ENCODE data around the gene SCN8A.
"Not testable (repeated sequence)": the region's sequence is repeated elsewhere in the genome, so short reads cannot be mapped to it uniquely, and the experiment has no call there.

SCN8A gene
- long read RNA-seq, donor 1: 0 reads
- long read RNA-seq, donor 2: 0 reads
- long read RNA-seq, donor 3: 0 reads
- long read RNA-seq, donor 4: 0 reads
- long read RNA-seq, donor 5: 0 reads
- long read RNA-seq, donor 6: 0 reads
- long read RNA-seq, donor 7: 0 reads
- long read RNA-seq, donor 8: 0 reads

GRCh38 chr12:51591016-51591901 lies at the start of gene SCN8A:
Gene SCN8A, plus strand, starts transcription at chr12:51591233. Its CDS starts 71,585 bp downstream, at chr12:51662818.
- peak; percentile 80 for DNase-seq

- DNase-seq: no peak
Measured at GRCh38 chr12:51546097-51546496, 44.9 kb upstream of the SCN8A start.

- DNase-seq: no peak
Measured at GRCh38 chr12:51547606-51548005, 43.4 kb upstream of the SCN8A start.

GRCh38 chr12:51548241-51548640 lies 42.8 kb upstream of the SCN8A start:
- no peak for DNase-seq

- DNase-seq: no peak
Measured at GRCh38 chr12:51549637-51550036, 41.4 kb upstream of the SCN8A start.

GRCh38 chr12:51568271-51569032 lies 22.6 kb upstream of the SCN8A start:
- not testable (repeated sequence) for DNase-seq

- DNase-seq: no peak
Measured at GRCh38 chr12:51579321-51579850, 11.6 kb upstream of the SCN8A start.

GRCh38 chr12:51589060-51589459 lies 2.0 kb upstream of the SCN8A start:
- no peak for DNase-seq

GRCh38 chr12:51589557-51590176 lies 1.4 kb upstream of the SCN8A start:
- no peak for DNase-seq

GRCh38 chr12:51590347-51591015 lies 552 bp upstream of the SCN8A start:
- peak; percentile 79 for DNase-seq

GRCh38 chr12:51592034-51592705 lies 1.1 kb downstream of the SCN8A start:
- DNase-seq: peak; percentile 1

GRCh38 chr12:51593021-51593420 lies 2.0 kb downstream of the SCN8A start:
- no peak for DNase-seq

GRCh38 chr12:51593539-51593938 lies 2.5 kb downstream of the SCN8A start:
- DNase-seq: peak; percentile 26

- DNase-seq: no peak
Measured at GRCh38 chr12:51598156-51598555, 7.1 kb downstream of the SCN8A start.

- DNase-seq: no peak
Measured at GRCh38 chr12:51600721-51601120, 9.7 kb downstream of the SCN8A start.

- DNase-seq: no peak
Measured at GRCh38 chr12:51601241-51601640, 10.2 kb downstream of the SCN8A start.

- DNase-seq: not testable (repeated sequence)
Measured at GRCh38 chr12:51605896-51606295, 14.9 kb downstream of the SCN8A start.

- DNase-seq: not testable (repeated sequence)
Measured at GRCh38 chr12:51607197-51607596, 16.2 kb downstream of the SCN8A start.

GRCh38 chr12:51620448-51620847 lies 29.4 kb downstream of the SCN8A start:
- DNase-seq: no peak

- no peak for DNase-seq
Measured at GRCh38 chr12:51621156-51621922, 30.3 kb downstream of the SCN8A start.

Data from right kidney (tissue), 9 donors.